GM23338 (cell line): ENCODE measurements around the gene RUNX3. TPM values are rescaled to one million over a fixed set of nuclear protein-coding genes. Genes with fewer than 3 reads are reported as not detected.

Experiments used
- ATAC-seq: fragments of 200-7000 bp; cut with Tn5 transposase; 3 replicates; pipeline ENCODE4 v1.9.1; 2020
- DNase-seq: peaks from one replicate; pipeline ENCODE4 v3.0.0-alpha.2; 2015; ENCODE audit warnings: low spot score
- H2AFZ ChIP-seq: fragments of 200-600 bp; sonication (generic); 2 replicates; pipeline ENCODE4 v1.8.0; 2016; ENCODE audit warnings: antibody characterized with exemption, mild to moderate bottlenecking, moderate library complexity
- H3F3A ChIP-seq: fragments of 200-600 bp; sonication (generic); replicated peaks from 2 replicates; pipeline ENCODE4 v1.8.0; 2017; ENCODE audit warnings: antibody characterized with exemption, mixed run types, low read depth
- H3K27ac ChIP-seq: fragments of 200-600 bp; sonication (generic); 2 replicates; pipeline ENCODE4 v1.6.1; 2016; ENCODE audit warnings: low read depth
- H3K27me3 ChIP-seq: fragments of 200-600 bp; sonication (generic); 2 replicates; pipeline ENCODE4 v1.8.0; 2016; ENCODE audit warnings: mild to moderate bottlenecking, mixed run types, moderate library complexity; ENCODE audit not compliant: insufficient read depth
- H3K36me3 ChIP-seq: fragments of 200-600 bp; sonication (generic); 2 replicates; pipeline ENCODE4 v1.8.0; 2016; ENCODE audit warnings: mild to moderate bottlenecking; ENCODE audit not compliant: insufficient read depth
- H3K4me1 ChIP-seq: fragments of 200-600 bp; sonication (generic); 2 replicates; pipeline ENCODE4 v1.8.0; 2016; ENCODE audit warnings: mild to moderate bottlenecking, moderate library complexity; ENCODE audit not compliant: insufficient read depth
- H3K4me2 ChIP-seq: fragments of 200-600 bp; sonication (generic); 2 replicates; pipeline ENCODE4 v1.7.1; 2017; ENCODE audit warnings: mixed run types
- H3K4me3 ChIP-seq: fragments of 200-600 bp; sonication (generic); 2 replicates; pipeline ENCODE4 v1.6.1; 2016; ENCODE audit warnings: mixed run types
- H3K79me2 ChIP-seq: fragments of 200-600 bp; sonication (generic); replicated peaks from 2 replicates; pipeline ENCODE4 v1.8.0; 2017; ENCODE audit warnings: mild to moderate bottlenecking; ENCODE audit not compliant: insufficient read depth
- H3K9me2 ChIP-seq: fragments of 200-600 bp; sonication (generic); 2 replicates; pipeline ENCODE4 v1.8.0; 2017; ENCODE audit not compliant: insufficient read depth
- H4K20me1 ChIP-seq: fragments of 200-600 bp; sonication (generic); replicated peaks from 2 replicates; pipeline ENCODE4 v1.8.0; 2017; ENCODE audit warnings: mild to moderate bottlenecking; ENCODE audit not compliant: insufficient read depth
- H3K27ac Mint-ChIP-seq: 2 replicates; pipeline ENCODE4 v1.8.0; 2020; ENCODE audit warnings: inconsistent platforms, mild to moderate bottlenecking, moderate library complexity, mixed read lengths
- H3K27me3 Mint-ChIP-seq: 3 replicates; pipeline ENCODE4 v1.8.0; 2022; ENCODE audit warnings: low read depth, mild to moderate bottlenecking, moderate library complexity, mixed read lengths, inconsistent platforms; ENCODE audit not compliant: insufficient read depth, poor library complexity
- H3K36me3 Mint-ChIP-seq: 3 replicates; pipeline ENCODE4 v1.8.0; 2021; ENCODE audit warnings: low read depth, mild to moderate bottlenecking, inconsistent platforms, moderate library complexity, mixed read lengths
- H3K4me1 Mint-ChIP-seq: 3 replicates; pipeline ENCODE4 v1.8.0; 2020; ENCODE audit warnings: mild to moderate bottlenecking, inconsistent platforms, mixed read lengths
- H3K4me3 Mint-ChIP-seq: 3 replicates; pipeline ENCODE4 v1.8.0; 2021; ENCODE audit warnings: moderate library complexity, mild to moderate bottlenecking, inconsistent platforms, mixed read lengths
- H3K9me3 Mint-ChIP-seq: 3 replicates; pipeline ENCODE4 v1.8.0; 2020; ENCODE audit warnings: moderate library complexity, mild to moderate bottlenecking, inconsistent platforms, mixed read lengths
- CTCF ChIP-seq, 2 experiments: fragments of 200-600 bp in 1 of 2; sonication (generic) in 1 of 2; conservative IDR thresholded peaks; 2 replicates each; pipeline versions ENCODE4 v1.5.1 to v1.6.1; 2016 to 2017; ENCODE audit warnings: antibody characterized with exemption in 2 of 2, low read depth in 2 of 2, mild to moderate bottlenecking in 2 of 2, moderate library complexity in 1 of 2
- EZH2 ChIP-seq: fragments of 200-600 bp; sonication (generic); IDR thresholded peaks from one replicate; pipeline ENCODE4 v1.8.0; 2017; ENCODE audit warnings: antibody characterized with exemption, mild to moderate bottlenecking, low read depth; ENCODE audit not compliant: unreplicated experiment
- JUNB ChIP-seq: IDR thresholded peaks from one replicate; pipeline ENCODE4 v1.6.1; 2016; ENCODE audit warnings: antibody characterized with exemption; ENCODE audit not compliant: unreplicated experiment
- NANOG ChIP-seq: IDR thresholded peaks from 2 replicates; pipeline ENCODE4 v1.6.1; 2016; ENCODE audit warnings: antibody characterized with exemption, borderline replicate concordance
- POLR2AphosphoS5 ChIP-seq: IDR thresholded peaks from 2 replicates; pipeline ENCODE4 v1.6.1; 2016; ENCODE audit warnings: antibody characterized with exemption, low read depth
- REST ChIP-seq: IDR thresholded peaks from one replicate; pipeline ENCODE4 v1.6.1; 2018; ENCODE audit warnings: antibody characterized with exemption; ENCODE audit not compliant: unreplicated experiment
- ZNF331 ChIP-seq: fragments of 250-450 bp; sonication (Bioruptor Pico); IDR thresholded peaks from 2 replicates; pipeline ENCODE4 v1.5.0; 2020; ENCODE audit warnings: low read depth, mild to moderate bottlenecking, moderate library complexity
- polyA plus RNA-seq: library from polyadenylated mRNA; unstranded; fragments of >200 nt; fragmentation: Nextera tagmentation; extraction: Ambion mirVana; gene quantifications from 2 replicates; pipeline ENCODE4 v1.2.1, GENCODE V29; 2016
- total RNA-seq: library from RNA; depleted of rRNA; stranded (reverse); fragments of >200 nt; shearing (Covaris generic); gene quantifications from 2 replicates; pipeline ENCODE4 v1.2.3, GENCODE V29; 2014

The RUNX3 gene
- total and polyA plus RNA-seq, 2 experiments from 2014 or later: 0.23 to 0.73 TPM

DNA sequence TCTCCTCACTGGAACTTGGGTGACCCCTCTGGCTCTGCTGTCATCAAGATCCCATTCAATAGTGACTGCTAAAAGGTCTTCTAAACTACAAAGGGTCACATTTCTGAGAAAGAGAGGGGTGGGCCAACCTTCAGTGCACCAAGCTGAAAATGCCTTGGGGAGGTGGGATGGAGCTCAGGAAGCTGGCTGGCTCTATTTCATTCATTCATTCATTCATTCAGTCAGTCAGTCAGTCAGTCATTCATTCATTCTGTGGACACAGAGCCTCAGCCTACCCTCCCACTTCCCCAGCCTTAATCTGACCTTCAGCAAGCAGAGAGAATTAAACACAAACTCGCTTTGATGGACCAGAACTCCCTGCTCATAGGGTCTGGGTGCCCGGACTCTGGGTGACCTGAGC, 11.7 kb downstream of the RUNX3 start (continued):
- TF ChIP-seq CTCF (conservative IDR thresholded peaks at IDR 0.05; ENCODE audit: low read depth in 2 of 2): no peak
- TF ChIP-seq EZH2: no peak

DNA sequence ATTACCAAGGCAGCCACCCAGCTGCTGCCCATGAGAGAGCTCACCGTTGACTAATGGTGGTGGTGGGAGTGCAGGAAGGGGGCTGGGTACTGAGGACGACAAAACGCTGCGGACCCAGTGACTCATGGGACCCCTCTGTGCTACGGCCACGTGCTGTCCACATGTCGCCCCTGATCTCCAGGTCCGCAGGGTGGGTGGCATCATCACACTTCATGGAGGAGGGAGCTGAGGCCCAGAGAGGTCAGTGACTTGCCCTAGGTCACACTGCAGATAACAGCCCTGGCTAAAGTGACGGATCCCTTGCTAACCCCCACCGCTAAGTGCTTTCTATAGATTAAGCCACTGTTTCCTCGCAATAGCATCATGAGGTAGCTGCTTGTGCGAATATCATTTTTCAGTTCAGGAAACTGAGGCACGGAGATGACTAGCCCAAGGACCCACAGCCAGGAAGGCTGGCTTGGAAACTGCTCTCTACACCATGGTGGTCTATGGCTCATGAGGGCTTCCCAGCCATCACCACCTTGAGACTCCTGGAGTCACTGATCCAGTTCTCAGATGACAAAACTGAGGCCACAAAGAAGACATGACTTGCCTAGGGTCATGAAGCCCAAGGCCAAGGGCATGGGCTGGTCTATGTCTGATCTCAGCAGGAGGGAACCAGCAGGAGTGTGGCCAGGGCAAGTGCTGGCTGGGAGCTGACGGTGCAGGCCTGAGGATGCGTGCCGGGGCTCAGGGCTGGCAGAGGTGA, 12.6 kb downstream of the RUNX3 start:
- Histone ChIP-seq H3K27me3 (no peaks in the 10 kb centered on the region), H3K36me3 (no peaks in the 10 kb centered on the region), H3K9me2 (no peaks in the 10 kb centered on the region), H3K4me2 (no peak overlapping the region), H3K4me3 (no peak overlapping the region), H3K79me2 (no peaks in the 10 kb centered on the region), H3K4me1 (peaks cover 8% of the 10 kb centered on the region; the same call in 1 of the 2 replicates), H4K20me1 (no peaks in the 10 kb centered on the region), H2AFZ (no peak overlapping the region), H3F3A (no peaks in the 10 kb centered on the region), H3K27ac (no peak overlapping the region)
- Mint-ChIP-seq H3K9me3 (no peaks in the 10 kb centered on the region), H3K4me1 (peaks cover 14% of the 10 kb centered on the region), H3K27ac (no peak overlapping the region), H3K36me3 (no peaks in the 10 kb centered on the region), H3K27me3 (peaks cover 8% of the 10 kb centered on the region), H3K4me3 (no peak overlapping the region)
- TF ChIP-seq CTCF (conservative IDR thresholded peaks at IDR 0.05; ENCODE audit: low read depth in 2 of 2) (no peak), ZNF331 (no peak), POLR2AphosphoS5 (no peak), JUNB (no peak), NANOG (no peak)
- ATAC-seq (no peak), DNase-seq (no peak)

DNA sequence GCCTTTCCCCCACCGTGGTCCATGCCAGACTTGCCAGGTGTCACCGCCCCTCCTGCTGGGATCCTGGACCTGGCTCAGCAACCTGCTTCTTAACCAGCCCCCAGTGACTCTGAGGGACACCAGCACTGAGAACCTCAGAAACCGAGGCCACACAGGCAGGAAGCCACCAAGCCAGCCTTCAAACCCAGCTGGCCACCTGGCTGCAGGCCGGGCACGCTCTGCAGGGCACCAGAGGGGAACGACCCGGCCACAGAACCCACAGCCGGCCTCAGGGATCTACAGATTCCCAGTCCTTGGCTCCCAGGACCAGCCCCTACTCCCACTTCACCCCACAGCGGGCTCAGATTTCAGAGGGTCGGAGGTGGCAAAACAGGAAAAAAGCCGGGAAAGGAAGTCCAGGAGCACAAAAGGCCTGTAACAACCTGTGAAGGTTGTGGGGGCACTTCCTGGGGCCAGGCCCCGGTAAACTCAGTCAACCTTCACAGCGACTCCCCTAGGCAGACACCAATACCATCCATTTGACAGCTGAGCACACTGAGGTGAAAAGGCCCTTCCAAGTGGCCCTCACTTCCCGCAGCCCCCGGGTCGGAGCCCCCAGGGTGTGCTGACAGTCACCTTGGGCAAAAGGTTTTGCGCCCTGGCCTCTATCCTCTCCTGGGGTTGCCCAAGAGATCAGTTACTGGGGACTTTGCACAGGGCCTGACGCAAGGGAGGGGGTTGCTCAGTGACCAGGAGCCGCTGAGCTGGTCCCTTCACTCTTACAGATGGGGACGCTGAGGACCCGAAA, 14.1 kb downstream of the RUNX3 start:
- Histone ChIP-seq H3K79me2 (no peaks in the 10 kb centered on the region), H3F3A (no peaks in the 10 kb centered on the region), H4K20me1 (no peaks in the 10 kb centered on the region), H3K4me2 (no peak overlapping the region), H3K9me2 (no peaks in the 10 kb centered on the region), H3K4me3 (no peak overlapping the region), H3K4me1 (peaks cover 8% of the 10 kb centered on the region; the same call in 1 of the 2 replicates), H3K27me3 (no peaks in the 10 kb centered on the region), H3K36me3 (no peaks in the 10 kb centered on the region), H3K27ac (no peak overlapping the region), H2AFZ (peak overlapping the region; percentile 32; the same call in 1 of the 2 replicates)
- DNase-seq (no peak), ATAC-seq (peak; percentile 22)
- peaks cover 17% of the 10 kb centered on the region for H3K4me1 Mint-ChIP-seq
- H3K27ac Mint-ChIP-seq: no peak overlapping the region
- no peak overlapping the region for H3K4me3 Mint-ChIP-seq
- peaks cover 14% of the 10 kb centered on the region for H3K27me3 Mint-ChIP-seq
- H3K36me3 Mint-ChIP-seq: no peaks in the 10 kb centered on the region
- H3K9me3 Mint-ChIP-seq: no peaks in the 10 kb centered on the region; the same call in 2 of the 3 replicates
- TF ChIP-seq REST (no peak), JUNB (no peak), NANOG (no peak)
